ENCODE measurements around the gene NUMA1. TPM values are rescaled to one million over a fixed set of nuclear protein-coding genes. Genes with fewer than 3 reads are reported as not detected.
A peak's percentile ranks its signal among the peaks of the same experiment; 100 is the strongest.

NUMA1 gene
- polyA plus RNA-seq, 3 donors = 4.1 to 91.2 (median 12.4) TPM

DNA sequence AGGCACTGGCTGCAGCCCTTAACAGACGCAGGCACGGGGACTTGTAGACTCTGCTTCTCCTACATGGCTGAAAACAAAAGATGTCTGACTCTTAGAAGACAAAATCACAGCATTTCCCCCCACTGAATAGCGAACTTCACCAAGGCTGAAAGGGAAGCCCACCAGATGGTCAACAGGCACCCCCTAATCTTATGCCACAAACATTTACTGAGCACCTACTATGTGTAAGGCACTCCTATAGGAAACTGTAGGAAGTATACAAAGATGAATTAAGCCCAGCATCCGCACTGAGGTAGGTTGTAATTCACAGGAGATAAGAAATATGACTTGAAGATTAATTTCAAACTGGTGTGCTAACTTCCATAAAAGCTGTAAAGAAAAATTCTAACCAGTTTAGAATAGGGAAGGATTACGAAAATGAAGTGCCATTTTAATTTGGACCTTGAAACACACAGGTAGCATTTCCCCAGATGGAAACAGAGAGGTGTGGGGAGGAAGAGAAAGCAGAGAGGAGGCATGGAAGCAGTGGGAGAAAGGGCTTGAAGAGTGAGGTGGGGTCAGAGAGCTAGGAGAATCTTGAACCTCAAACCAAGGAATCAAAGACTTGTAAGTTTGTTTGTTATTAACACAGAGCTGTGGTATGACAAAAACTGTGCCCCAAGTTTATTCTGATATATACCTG is 38.1 kb downstream of the NUMA1 start:
- 0% methylated on average over 1 of the region's 5 CpGs for WGBS (ENCODE audit: insufficient coverage)
- H3K4me1 ChIP-seq (ENCODE audit: control insufficient read depth in 1 of 2, insufficient read depth in 2 of 2, low read length in 2 of 2) = peaks cover 33 to 42% of the 10 kb centered on the region in 2 donors
- H3K9ac ChIP-seq (ENCODE audit: insufficient read depth, low read length, poor library complexity, severe bottlenecking) = peak overlapping the region; percentile 82
- peak overlapping the region; percentile 82 to 95 for H3K27ac ChIP-seq (ENCODE audit: low read depth in 1 of 2, low read length in 2 of 2)
- peak overlapping the region; percentile 68 to 94 (median 89) for H3K4me3 ChIP-seq (replicated peaks in 1 of 3; ENCODE audit: low read depth in 2 of 3, low read length in 3 of 3)
- H4K20me1 ChIP-seq (ENCODE audit: insufficient read depth, low read length) = peaks cover 20% of the 10 kb centered on the region
- Mint-ChIP-seq H3K27me3 (ENCODE audit: low read depth in 3 of 3) (peaks cover 0 to 1% (median 0%) of the 10 kb centered on the region in 3 donors), H3K4me1 (peaks cover 2% of the 10 kb centered on the region), H3K9me3 (no peaks in the 10 kb centered on the region), H3K36me3 (peaks cover 26 to 41% of the 10 kb centered on the region in 2 donors), H3K27ac (peak overlapping the region in 1 of 7 donors; percentile 68), H3K4me3 (no peak overlapping the region)
- no peaks in the 10 kb centered on the region for H3K27me3 ChIP-seq (ENCODE audit: control insufficient read depth in 2 of 2, insufficient read depth in 2 of 2, low read length in 2 of 2)
- TF ChIP-seq, protein P1, sequence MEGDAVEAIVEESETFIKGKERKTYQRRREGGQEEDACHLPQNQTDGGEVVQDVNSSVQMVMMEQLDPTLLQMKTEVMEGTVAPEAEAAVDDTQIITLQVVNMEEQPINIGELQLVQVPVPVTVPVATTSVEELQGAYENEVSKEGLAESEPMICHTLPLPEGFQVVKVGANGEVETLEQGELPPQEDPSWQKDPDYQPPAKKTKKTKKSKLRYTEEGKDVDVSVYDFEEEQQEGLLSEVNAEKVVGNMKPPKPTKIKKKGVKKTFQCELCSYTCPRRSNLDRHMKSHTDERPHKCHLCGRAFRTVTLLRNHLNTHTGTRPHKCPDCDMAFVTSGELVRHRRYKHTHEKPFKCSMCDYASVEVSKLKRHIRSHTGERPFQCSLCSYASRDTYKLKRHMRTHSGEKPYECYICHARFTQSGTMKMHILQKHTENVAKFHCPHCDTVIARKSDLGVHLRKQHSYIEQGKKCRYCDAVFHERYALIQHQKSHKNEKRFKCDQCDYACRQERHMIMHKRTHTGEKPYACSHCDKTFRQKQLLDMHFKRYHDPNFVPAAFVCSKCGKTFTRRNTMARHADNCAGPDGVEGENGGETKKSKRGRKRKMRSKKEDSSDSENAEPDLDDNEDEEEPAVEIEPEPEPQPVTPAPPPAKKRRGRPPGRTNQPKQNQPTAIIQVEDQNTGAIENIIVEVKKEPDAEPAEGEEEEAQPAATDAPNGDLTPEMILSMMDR (IDR thresholded peaks at IDR 0.05) = no peak
- H3K4me2 ChIP-seq (replicated peaks; ENCODE audit: extremely low read depth, low read length, poor library complexity, severe bottlenecking) = peak overlapping the region; percentile 93
- peaks cover 9 to 44% of the 10 kb centered on the region in 2 donors for H3K36me3 ChIP-seq (replicated peaks in 1 of 2; ENCODE audit: control insufficient read depth in 1 of 2, insufficient read depth in 2 of 2, low read length in 2 of 2)
- intact Hi-C loops (cut with micrococcal nuclease) = loop anchor here in 1 of 2 donors (5.0 kb wide), 2 partner anchors 35 to 50 kb away; no protein-coding TSS in a partner anchor
- peaks cover 95% of the 10 kb centered on the region for H3K79me2 ChIP-seq (ENCODE audit: insufficient read depth, low read length)
- DNase-seq = no peak
- peak overlapping the region; percentile 97 for H2AFZ ChIP-seq (ENCODE audit: insufficient read depth, low read depth, low read length, poor library complexity, severe bottlenecking)
- H3K9me3 ChIP-seq (replicated peaks in 1 of 2; ENCODE audit: control insufficient read depth in 1 of 2, insufficient read depth in 1 of 2, low read length in 2 of 2) = no peaks in the 10 kb centered on the region

DNA sequence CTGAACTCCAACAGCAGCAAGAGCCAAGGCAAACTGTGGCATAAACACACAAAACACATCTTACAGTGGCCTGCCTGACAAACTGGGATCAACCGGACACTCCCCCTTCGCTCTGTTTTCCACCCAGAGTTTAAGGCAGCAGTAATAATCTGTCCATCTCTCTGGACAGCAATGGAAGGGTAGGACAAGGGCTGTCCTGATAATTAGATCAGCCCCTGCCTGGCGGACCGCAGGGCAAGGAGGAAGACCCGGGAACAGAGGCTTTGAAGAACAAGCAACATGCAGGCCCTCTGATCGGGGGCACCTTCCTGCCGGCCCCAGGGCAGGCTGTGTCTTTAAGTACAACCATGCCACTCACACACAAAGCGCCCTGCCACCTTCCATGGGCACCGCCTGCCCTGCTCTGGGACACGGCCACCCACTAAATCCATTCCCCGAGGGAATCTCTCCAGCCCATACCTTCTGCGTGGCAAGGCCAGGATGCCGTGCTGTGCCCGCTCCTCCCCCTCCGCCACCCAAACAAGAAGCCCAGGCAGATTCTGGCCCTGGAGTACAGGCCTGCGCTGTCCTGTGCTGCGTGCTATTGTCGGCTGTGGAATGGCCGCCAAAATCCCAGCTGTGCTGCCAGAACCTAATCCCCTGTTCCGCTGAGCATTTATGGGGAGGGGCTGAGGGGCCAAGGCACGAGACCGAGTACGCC is 38.8 kb downstream of the NUMA1 start:
- Histone ChIP-seq H3K4me1 (ENCODE audit: control insufficient read depth in 1 of 2, insufficient read depth in 2 of 2, low read length in 2 of 2) (peaks cover 33 to 42% of the 10 kb centered on the region in 2 donors), H3K79me2 (ENCODE audit: insufficient read depth, low read length) (peaks cover 98% of the 10 kb centered on the region), H3K9me3 (replicated peaks in 1 of 2; ENCODE audit: control insufficient read depth in 1 of 2, insufficient read depth in 1 of 2, low read length in 2 of 2) (no peaks in the 10 kb centered on the region), H3K4me2 (replicated peaks; ENCODE audit: extremely low read depth, low read length, poor library complexity, severe bottlenecking) (peak overlapping the region; percentile 93), H3K27me3 (ENCODE audit: control insufficient read depth in 2 of 2, insufficient read depth in 2 of 2, low read length in 2 of 2) (no peaks in the 10 kb centered on the region), H4K20me1 (ENCODE audit: insufficient read depth, low read length) (peaks cover 20% of the 10 kb centered on the region), H3K36me3 (replicated peaks in 1 of 2; ENCODE audit: control insufficient read depth in 1 of 2, insufficient read depth in 2 of 2, low read length in 2 of 2) (peaks cover 9 to 42% of the 10 kb centered on the region in 2 donors), H3K4me3 (replicated peaks in 1 of 3; ENCODE audit: low read depth in 2 of 3, low read length in 3 of 3) (peak overlapping the region; percentile 68 to 94 (median 89)), H2AFZ (ENCODE audit: insufficient read depth, low read depth, low read length, poor library complexity, severe bottlenecking) (peak overlapping the region; percentile 97), H3K27ac (ENCODE audit: low read depth in 1 of 2, low read length in 2 of 2) (peak overlapping the region; percentile 82 to 95), H3K9ac (ENCODE audit: insufficient read depth, low read length, poor library complexity, severe bottlenecking) (peak overlapping the region; percentile 82)
- peaks cover 6% of the 10 kb centered on the region for H3K4me1 Mint-ChIP-seq
- intact Hi-C loops (cut with micrococcal nuclease) = loop anchor here in 1 of 2 donors (5.0 kb wide), 2 partner anchors 36 to 51 kb away; no protein-coding TSS in a partner anchor
- peaks cover 27 to 40% of the 10 kb centered on the region in 2 donors for H3K36me3 Mint-ChIP-seq
- WGBS (ENCODE audit: insufficient coverage) = under 1% methylated on average over 23 of the region's 23 CpGs
- TF ChIP-seq, protein P1 (IDR thresholded peaks at IDR 0.05) = no peak
- H3K27me3 Mint-ChIP-seq (ENCODE audit: low read depth in 3 of 3) = peaks cover 0 to 1% (median 0%) of the 10 kb centered on the region in 3 donors
- DNase-seq = peak; percentile 34 to 44 (median 36)
- no peaks in the 10 kb centered on the region for H3K9me3 Mint-ChIP-seq
- H3K4me3 Mint-ChIP-seq = no peak overlapping the region
- no peak overlapping the region for H3K27ac Mint-ChIP-seq
